WERI-Rb-1 (cell line): ENCODE measurements around the gene UBR3.

Experiments
- DNase-seq: peaks from one replicate; pipeline ENCODE4 v3.0.0-alpha.2; 2020
- H3K27ac ChIP-seq: fragments of 250-450 bp; sonication (Bioruptor Pico); 2 replicates; pipeline ENCODE4 v1.5.1; 2020; ENCODE audit warnings: mild to moderate bottlenecking, moderate library complexity
- H3K27me3 ChIP-seq: fragments of 250-450 bp; sonication (Bioruptor Pico); 2 replicates; pipeline ENCODE4 v1.5.1; 2021; ENCODE audit warnings: mild to moderate bottlenecking, low read depth, moderate library complexity; ENCODE audit not compliant: insufficient read depth, severe bottlenecking
- H3K36me3 ChIP-seq: fragments of 250-450 bp; sonication (Bioruptor Pico); 2 replicates; pipeline ENCODE4 v1.5.1; 2020; ENCODE audit warnings: mild to moderate bottlenecking, moderate library complexity
- H3K4me3 ChIP-seq: 2 replicates; pipeline ENCODE4 v1.5.1; 2011; ENCODE audit warnings: low read depth, mild to moderate bottlenecking, control low read depth, low read length
- H3K9me3 ChIP-seq: fragments of 250-450 bp; sonication (Bioruptor Pico); 2 replicates; pipeline ENCODE4 v1.5.1; 2021; ENCODE audit warnings: mild to moderate bottlenecking, moderate library complexity; ENCODE audit not compliant: severe bottlenecking
- TF ChIP-seq, protein P1 (sequence below): IDR thresholded peaks from 2 replicates; pipeline ENCODE4 v1.5.1; 2011; ENCODE audit warnings: low read depth, mild to moderate bottlenecking, control low read depth, inconsistent platforms, low read length

The UBR3 gene

GRCh38 chr2:170087413-170087793 lies 260.1 kb downstream of the UBR3 start:
- H3K36me3 ChIP-seq = no peaks in the 10 kb centered on the region
- no peaks in the 10 kb centered on the region for H3K9me3 ChIP-seq
- TF ChIP-seq, protein P1, sequence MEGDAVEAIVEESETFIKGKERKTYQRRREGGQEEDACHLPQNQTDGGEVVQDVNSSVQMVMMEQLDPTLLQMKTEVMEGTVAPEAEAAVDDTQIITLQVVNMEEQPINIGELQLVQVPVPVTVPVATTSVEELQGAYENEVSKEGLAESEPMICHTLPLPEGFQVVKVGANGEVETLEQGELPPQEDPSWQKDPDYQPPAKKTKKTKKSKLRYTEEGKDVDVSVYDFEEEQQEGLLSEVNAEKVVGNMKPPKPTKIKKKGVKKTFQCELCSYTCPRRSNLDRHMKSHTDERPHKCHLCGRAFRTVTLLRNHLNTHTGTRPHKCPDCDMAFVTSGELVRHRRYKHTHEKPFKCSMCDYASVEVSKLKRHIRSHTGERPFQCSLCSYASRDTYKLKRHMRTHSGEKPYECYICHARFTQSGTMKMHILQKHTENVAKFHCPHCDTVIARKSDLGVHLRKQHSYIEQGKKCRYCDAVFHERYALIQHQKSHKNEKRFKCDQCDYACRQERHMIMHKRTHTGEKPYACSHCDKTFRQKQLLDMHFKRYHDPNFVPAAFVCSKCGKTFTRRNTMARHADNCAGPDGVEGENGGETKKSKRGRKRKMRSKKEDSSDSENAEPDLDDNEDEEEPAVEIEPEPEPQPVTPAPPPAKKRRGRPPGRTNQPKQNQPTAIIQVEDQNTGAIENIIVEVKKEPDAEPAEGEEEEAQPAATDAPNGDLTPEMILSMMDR = no peak
- no peak overlapping the region for H3K4me3 ChIP-seq
- DNase-seq = no peak
- H3K27me3 ChIP-seq = no peaks in the 10 kb centered on the region
- no peak overlapping the region for H3K27ac ChIP-seq

GRCh38 chr2:170088776-170089175 lies 261.5 kb downstream of the UBR3 start:
- DNase-seq = no peak

DNA sequence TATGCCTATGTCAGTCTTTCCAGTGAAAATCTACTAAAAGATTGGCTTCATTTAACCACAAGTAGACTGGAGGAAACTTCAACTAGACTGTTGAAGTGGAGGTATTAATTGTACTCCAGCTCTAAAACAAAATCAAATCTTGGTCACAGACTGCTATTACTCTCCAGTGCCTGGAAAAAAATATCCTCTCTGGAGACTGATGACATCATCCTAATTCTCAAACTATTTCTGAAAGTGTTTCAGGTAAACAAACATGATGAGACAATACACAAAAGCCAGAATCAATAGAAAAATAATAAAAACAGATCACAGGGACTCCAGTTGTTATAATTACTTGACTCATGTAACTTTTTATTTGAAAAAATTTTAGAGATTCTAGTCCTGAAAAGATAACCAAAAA lies 263.0 kb downstream of the UBR3 start:
- Histone ChIP-seq H3K27ac (no peak overlapping the region), H3K36me3 (no peaks in the 10 kb centered on the region), H3K4me3 (no peak overlapping the region), H3K9me3 (no peaks in the 10 kb centered on the region), H3K27me3 (no peaks in the 10 kb centered on the region)
- no peak for DNase-seq
- TF ChIP-seq, protein P1 = no peak

More at GRCh38 chr2:170088776-170089175, 261.5 kb downstream of the UBR3 start:
- TF ChIP-seq, protein P1 = no peak
- Histone ChIP-seq H3K9me3 (no peaks in the 10 kb centered on the region), H3K4me3 (no peak overlapping the region), H3K36me3 (no peaks in the 10 kb centered on the region), H3K27me3 (no peaks in the 10 kb centered on the region), H3K27ac (no peak overlapping the region)

GRCh38 chr2:170091436-170091835 lies 264.2 kb downstream of the UBR3 start:
- H3K27me3 ChIP-seq = no peaks in the 10 kb centered on the region
- no peak overlapping the region for H3K4me3 ChIP-seq
- no peaks in the 10 kb centered on the region for H3K36me3 ChIP-seq
- no peaks in the 10 kb centered on the region for H3K9me3 ChIP-seq
- no peak overlapping the region for H3K27ac ChIP-seq
- TF ChIP-seq, protein P1 = no peak
- no peak for DNase-seq

- no peaks in the 10 kb centered on the region for H3K36me3 ChIP-seq
- H3K27me3 ChIP-seq = no peaks in the 10 kb centered on the region
- no peak overlapping the region for H3K27ac ChIP-seq
- TF ChIP-seq, protein P1 = no peak
- no peaks in the 10 kb centered on the region for H3K9me3 ChIP-seq
- DNase-seq = no peak
- no peak overlapping the region for H3K4me3 ChIP-seq
Measured at GRCh38 chr2:170092436-170093060, 265.3 kb downstream of the UBR3 start.

- H3K27me3 ChIP-seq = no peaks in the 10 kb centered on the region
- H3K27ac ChIP-seq = no peak overlapping the region
- H3K9me3 ChIP-seq = no peaks in the 10 kb centered on the region
- no peaks in the 10 kb centered on the region for H3K36me3 ChIP-seq
- TF ChIP-seq, protein P1 = no peak
- no peak overlapping the region for H3K4me3 ChIP-seq
- DNase-seq = no peak
Measured at GRCh38 chr2:170095380-170095779, 268.1 kb downstream of the UBR3 start.
